ENCODE data around the gene RYR3.

- TF ChIP-seq CTCF (IDR thresholded peaks at IDR 0.05; ENCODE audit: low read depth, low read length) (peak; percentile 84), EZH2phosphoT487 (IDR thresholded peaks at IDR 0.05; ENCODE audit: low read depth) (no peak)
These were observed 364.5 kb downstream of the RYR3 start for GRCh38 chr15:33675246-33675645.

Measured in OCI-LY3 (cell line).